Vagina (tissue), 2 donors: ENCODE data around the gene NT5E. TPM values are rescaled to one million over a fixed set of nuclear protein-coding genes. Genes with fewer than 3 reads are reported as not detected.

Experiments used
- DNase-seq, 2 donors: peaks; one replicate each; pipeline ENCODE4 v3.0.0-alpha.2; 2017; ENCODE audit errors: extremely low spot score in 2 of 2
- H3K27ac ChIP-seq: fragments of 200-600 bp; sonication (generic); one replicate; pipeline ENCODE4 v1.5.1; 2019
- H3K27me3 ChIP-seq: fragments of 200-600 bp; sonication (generic); one replicate; pipeline ENCODE4 v1.5.1; 2019
- H3K36me3 ChIP-seq, 2 donors: fragments of 200-600 bp; sonication (generic); one replicate each; pipeline ENCODE4 v1.5.1; 2017 to 2019
- H3K4me1 ChIP-seq: fragments of 200-600 bp; sonication (generic); one replicate; pipeline ENCODE4 v1.5.1; 2019
- H3K4me3 ChIP-seq, 2 donors: fragments of 200-600 bp; sonication (generic); 1 replicate in 1 of 2; 2 replicates in 1 of 2; pipeline ENCODE4 v1.5.1; 2016 to 2019
- H3K9me3 ChIP-seq: fragments of 200-600 bp; sonication (generic); one replicate; pipeline ENCODE4 v1.5.1; 2019
- CTCF ChIP-seq, 3 experiments: fragments of 450-650 bp in 2 of 3; fragments of 200-600 bp in 1 of 3; sonication (generic) in 1 of 3; IDR thresholded peaks; one replicate each; pipeline ENCODE4 v1.5.1; 2017 to 2019; ENCODE audit warnings: antibody characterized with exemption in 3 of 3, mild to moderate bottlenecking in 2 of 3, moderate library complexity in 2 of 3
- POLR2A ChIP-seq, 2 donors: fragments of 450-650 bp; IDR thresholded peaks; one replicate each; pipeline ENCODE4 v1.6.1; 2017; ENCODE audit warnings: antibody characterized with exemption in 2 of 2, mild to moderate bottlenecking in 2 of 2, moderate library complexity in 2 of 2
- POLR2AphosphoS5 ChIP-seq, 2 donors: sonication (generic); formaldehyde crosslinking; IDR thresholded peaks; one replicate each; pipeline ENCODE4 v1.9.0; 2017; ENCODE audit warnings: antibody characterized with exemption in 2 of 2, mild to moderate bottlenecking in 2 of 2, low read depth in 1 of 2; ENCODE audit not compliant: insufficient read depth in 1 of 2
- intact Hi-C: fragments of 100-400 bp; cut with DNase I; formaldehyde crosslinking; loops from one replicate; pipeline ENCODE4 v1.15.1; 2023
- total RNA-seq: library from RNA; depleted of rRNA; stranded (reverse); fragments of >200 nt; gene quantifications from one replicate; pipeline ENCODE4 v1.2.3, GENCODE V29; 2016

Gene NT5E
- total RNA-seq, 1 donor from 2014 or later, result 87.2 TPM

DNA sequence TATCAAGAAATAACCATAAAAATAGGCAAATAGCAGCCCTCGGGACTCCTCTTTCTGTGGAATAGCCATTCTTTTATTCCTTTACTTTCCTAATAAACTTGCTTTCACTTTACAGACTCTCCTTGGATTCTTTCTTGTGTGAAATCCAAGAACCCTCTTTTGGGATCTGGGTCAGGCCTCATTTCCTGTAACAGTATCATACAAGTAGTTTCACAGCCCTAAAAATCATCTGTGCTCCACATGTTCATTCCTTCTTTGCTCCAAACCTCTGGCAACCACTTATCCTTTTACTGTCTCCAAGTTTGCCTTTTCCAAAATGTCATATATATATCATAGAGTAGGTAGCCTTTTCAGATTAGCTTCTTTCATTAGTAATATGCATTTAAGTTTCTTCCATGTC, 13.5 kb upstream of the NT5E start:
- peaks cover 8% of the 10 kb centered on the region for H3K4me1 ChIP-seq
- H3K9me3 ChIP-seq, result no peaks in the 10 kb centered on the region
- intact Hi-C loops, result no loop called here
- H3K27ac ChIP-seq, result no peak overlapping the region
- H3K27me3 ChIP-seq, result no peaks in the 10 kb centered on the region
- TF ChIP-seq POLR2A (IDR thresholded peaks at IDR 0.05) (no peak), CTCF (IDR thresholded peaks at IDR 0.05) (no peak)
- no peak for DNase-seq
- H3K4me3 ChIP-seq, result no peak overlapping the region
- H3K36me3 ChIP-seq, result no peaks in the 10 kb centered on the region

DNA sequence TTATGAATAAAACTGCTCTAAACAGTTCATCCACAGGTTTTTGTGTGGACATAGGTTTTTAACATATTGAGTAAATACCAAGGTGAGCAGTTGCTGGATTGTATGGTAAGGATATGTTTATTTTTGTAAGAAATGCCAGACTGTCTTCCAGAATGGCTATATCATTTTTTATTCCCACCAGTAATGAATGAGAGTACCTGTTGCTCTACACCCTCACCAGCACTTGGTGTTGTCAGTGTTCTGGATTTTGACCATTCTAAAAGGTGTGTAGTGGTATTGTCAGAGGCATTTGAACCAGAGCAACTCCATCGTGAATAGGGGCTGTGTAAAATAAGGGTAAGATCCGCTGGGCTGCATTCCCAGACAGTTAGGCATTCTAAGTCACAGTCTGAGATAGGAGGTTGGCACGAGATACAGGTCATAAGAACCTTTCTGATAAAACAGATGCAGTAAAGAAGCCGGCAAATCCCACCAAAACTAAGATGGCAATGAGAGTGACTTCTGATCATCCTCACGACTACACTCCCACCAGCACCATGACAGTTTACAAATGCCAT, 12.9 kb upstream of the NT5E start:
- no peak overlapping the region for H3K4me3 ChIP-seq
- H3K9me3 ChIP-seq, result no peaks in the 10 kb centered on the region
- peaks cover 8% of the 10 kb centered on the region for H3K4me1 ChIP-seq
- no peaks in the 10 kb centered on the region for H3K27me3 ChIP-seq
- H3K27ac ChIP-seq, result no peak overlapping the region
- no peak for TF ChIP-seq POLR2A (IDR thresholded peaks at IDR 0.05)
- no peak for DNase-seq
- intact Hi-C loops, result no loop called here
- H3K36me3 ChIP-seq, result no peaks in the 10 kb centered on the region

- H3K27me3 ChIP-seq, result no peaks in the 10 kb centered on the region
- H3K27ac ChIP-seq, result no peak overlapping the region
- intact Hi-C loops, result no loop called here
- H3K9me3 ChIP-seq, result no peaks in the 10 kb centered on the region
- TF ChIP-seq CTCF (IDR thresholded peaks at IDR 0.05), result no peak
- H3K36me3 ChIP-seq, result no peaks in the 10 kb centered on the region
- H3K4me1 ChIP-seq, result no peaks in the 10 kb centered on the region
- DNase-seq, result no peak
- H3K4me3 ChIP-seq, result no peak overlapping the region
Measured at GRCh38 chr6:85443349-85444117, 6.3 kb upstream of the NT5E start.

GRCh38 chr6:85449388-85449817, 480 bp upstream of the NT5E start:
- Histone ChIP-seq H3K27ac (peak overlapping the region; percentile 92), H3K4me1 (peaks cover 19% of the 10 kb centered on the region), H3K9me3 (no peaks in the 10 kb centered on the region), H3K36me3 (no peaks in the 10 kb centered on the region), H3K4me3 (peak overlapping the region; percentile 76 to 79), H3K27me3 (no peaks in the 10 kb centered on the region)
- intact Hi-C loops, result no loop called here
- TF ChIP-seq CTCF (IDR thresholded peaks at IDR 0.05), result no peak
- peak in 1 of 2 donors; percentile 33 for TF ChIP-seq POLR2A (IDR thresholded peaks at IDR 0.05)
- no peak for TF ChIP-seq POLR2AphosphoS5 (IDR thresholded peaks at IDR 0.05; ENCODE audit: insufficient read depth in 1 of 2, low read depth in 1 of 2)
- no peak for DNase-seq

DNA sequence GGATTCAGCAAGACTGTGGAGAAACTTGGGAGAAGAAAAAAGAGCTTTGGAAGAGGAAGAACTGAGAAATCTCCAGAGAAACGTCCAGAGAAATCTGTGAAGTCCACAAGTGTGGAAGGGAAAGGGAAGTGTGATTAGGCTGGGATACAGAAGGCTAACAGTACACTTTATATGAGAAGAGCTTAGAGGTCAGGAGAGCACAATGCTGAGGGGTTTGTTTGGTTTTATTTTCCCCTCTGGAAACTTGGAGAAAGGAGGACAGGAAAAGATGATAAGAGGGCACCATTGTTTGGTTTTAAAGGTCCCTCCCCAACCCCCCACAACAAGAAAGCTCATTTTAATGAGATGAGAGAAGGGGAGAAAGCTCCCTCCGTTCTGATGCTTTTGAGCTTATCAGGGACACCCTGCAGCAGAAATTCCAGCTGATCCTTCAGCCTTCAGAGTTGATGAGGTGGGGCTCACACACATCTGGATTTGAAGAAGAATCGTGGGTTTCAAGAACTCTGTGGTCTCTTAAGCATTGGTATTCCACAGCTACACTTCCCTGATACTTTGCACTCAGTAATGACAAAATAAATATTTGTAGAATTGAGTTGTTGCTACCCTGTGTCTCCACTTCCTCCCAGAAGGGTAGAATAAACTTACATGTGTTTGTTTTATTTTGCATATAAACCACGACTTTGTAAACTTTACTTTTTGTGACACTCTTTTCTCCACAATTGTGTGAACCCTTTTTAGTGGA, 1.9 kb downstream of the NT5E start:
- TF ChIP-seq POLR2A (IDR thresholded peaks at IDR 0.05) (no peak), POLR2AphosphoS5 (IDR thresholded peaks at IDR 0.05; ENCODE audit: insufficient read depth in 1 of 2, low read depth in 1 of 2) (no peak), CTCF (IDR thresholded peaks at IDR 0.05) (no peak)
- peak overlapping the region; percentile 92 for H3K27ac ChIP-seq
- intact Hi-C loops, result no loop called here

More for the DNA sequence above, 1.9 kb downstream of the NT5E start:
- H3K9me3 ChIP-seq, result no peaks in the 10 kb centered on the region
- H3K4me3 ChIP-seq, result peak overlapping the region; percentile 76 to 79
- DNase-seq, result no peak
- peaks cover 19% of the 10 kb centered on the region for H3K4me1 ChIP-seq
- no peaks in the 10 kb centered on the region for H3K36me3 ChIP-seq
- H3K27me3 ChIP-seq, result no peaks in the 10 kb centered on the region
